Tibial artery (tissue), 4 donors: ENCODE results near the gene CRACR2B.

Experiments
- DNase-seq, 2 donors: peaks; one replicate each; pipeline ENCODE4 v3.0.0-alpha.2; 2019
- H3K27ac ChIP-seq, 2 donors: fragments of 200-600 bp; sonication (generic) in 1 of 2; 1 replicate in 1 of 2; 2 replicates in 1 of 2; pipeline ENCODE4 v1.5.1; 2018 to 2019; ENCODE audit warnings: mild to moderate bottlenecking in 1 of 2
- H3K27me3 ChIP-seq, 2 donors: fragments of 200-600 bp; sonication (generic) in 1 of 2; one replicate each; pipeline versions ENCODE4 v1.5.1 to v1.6.0; 2016 to 2019
- H3K36me3 ChIP-seq, 3 donors: fragments of 200-600 bp; sonication (generic) in 2 of 3; one replicate each; pipeline ENCODE4 v1.5.1; 2016 to 2019; ENCODE audit warnings: mild to moderate bottlenecking in 2 of 3
- H3K4me1 ChIP-seq, 4 donors: fragments of 200-600 bp; sonication (generic) in 2 of 4; 1 replicate in 3 of 4; 2 replicates in 1 of 4; pipeline ENCODE4 v1.5.1; 2016 to 2019
- H3K4me3 ChIP-seq, 2 donors: fragments of 200-600 bp; sonication (generic) in 1 of 2; 1 replicate in 1 of 2; 2 replicates in 1 of 2; pipeline ENCODE4 v1.5.1; 2018 to 2019; ENCODE audit warnings: mild to moderate bottlenecking in 2 of 2
- H3K9me3 ChIP-seq, 3 donors: fragments of 200-600 bp; sonication (generic) in 1 of 3; one replicate each; pipeline ENCODE4 v1.5.1; 2016 to 2019
- CTCF ChIP-seq, 2 experiments: fragments of 200-600 bp in 1 of 2; fragments of 450-650 bp in 1 of 2; IDR thresholded peaks; one replicate each; pipeline ENCODE4 v1.5.1; 2017 to 2019; ENCODE audit warnings: antibody characterized with exemption in 2 of 2, mild to moderate bottlenecking in 1 of 2, moderate library complexity in 1 of 2
- intact Hi-C: fragments of 100-400 bp; cut with DNase I; formaldehyde crosslinking; loops from one replicate; pipeline ENCODE4 v1.15.0; 2023; ENCODE audit warnings: low total_unique reads

Gene CRACR2B

GRCh38 chr11:870418-870817, 42.7 kb downstream of the CRACR2B start:
- TF ChIP-seq CTCF (IDR thresholded peaks at IDR 0.05) = no peak
- H3K36me3 ChIP-seq = peaks cover 0 to 67% (median 23%) of the 10 kb centered on the region in 3 donors
- intact Hi-C loops = no loop called here

GRCh38 chr11:871472-871871, 43.8 kb downstream of the CRACR2B start:
- Histone ChIP-seq H3K36me3 (peaks cover 0 to 66% (median 14%) of the 10 kb centered on the region in 3 donors), H3K9me3 (no peaks in the 10 kb centered on the region), H3K27ac (no peak overlapping the region), H3K4me3 (no peak overlapping the region), H3K27me3 (no peaks in the 10 kb centered on the region), H3K4me1 (no peaks in the 10 kb centered on the region)
- no peak for TF ChIP-seq CTCF (IDR thresholded peaks at IDR 0.05)
- DNase-seq = no peak
- intact Hi-C loops = no loop called here

More at GRCh38 chr11:870418-870817, 42.7 kb downstream of the CRACR2B start:
- H3K27ac ChIP-seq = no peak overlapping the region
- no peak for DNase-seq
- H3K4me1 ChIP-seq = no peaks in the 10 kb centered on the region
- no peak overlapping the region for H3K4me3 ChIP-seq
- no peaks in the 10 kb centered on the region for H3K27me3 ChIP-seq
- no peaks in the 10 kb centered on the region for H3K9me3 ChIP-seq

GRCh38 chr11:872799-873198, 45.1 kb downstream of the CRACR2B start:
- H3K27ac ChIP-seq = no peak overlapping the region
- no peaks in the 10 kb centered on the region for H3K27me3 ChIP-seq
- no peak overlapping the region for H3K4me3 ChIP-seq
- no peak for TF ChIP-seq CTCF (IDR thresholded peaks at IDR 0.05)
- H3K36me3 ChIP-seq = peaks cover 0 to 58% (median 6%) of the 10 kb centered on the region in 3 donors
- DNase-seq = no peak
- no peaks in the 10 kb centered on the region for H3K4me1 ChIP-seq
- intact Hi-C loops = no loop called here
- H3K9me3 ChIP-seq = no peaks in the 10 kb centered on the region

GRCh38 chr11:873706-874105, 46.0 kb downstream of the CRACR2B start:
- Histone ChIP-seq H3K4me3 (no peak overlapping the region), H3K27ac (no peak overlapping the region), H3K27me3 (no peaks in the 10 kb centered on the region), H3K36me3 (peaks cover 0 to 52% (median 6%) of the 10 kb centered on the region in 3 donors), H3K9me3 (no peaks in the 10 kb centered on the region), H3K4me1 (no peaks in the 10 kb centered on the region)
- intact Hi-C loops = no loop called here
- DNase-seq = no peak
- TF ChIP-seq CTCF (IDR thresholded peaks at IDR 0.05) = no peak

- Histone ChIP-seq H3K27me3 (no peaks in the 10 kb centered on the region), H3K27ac (no peak overlapping the region), H3K4me3 (no peak overlapping the region), H3K36me3 (peaks cover 6 to 52% (median 11%) of the 10 kb centered on the region in 3 donors), H3K4me1 (no peaks in the 10 kb centered on the region), H3K9me3 (no peaks in the 10 kb centered on the region)
- no peak for DNase-seq
- intact Hi-C loops = no loop called here
- TF ChIP-seq CTCF (IDR thresholded peaks at IDR 0.05) = no peak
These were observed 47.5 kb downstream of the CRACR2B start for GRCh38 chr11:875203-875602.

GRCh38 chr11:875769-876301, 48.1 kb downstream of the CRACR2B start:
- intact Hi-C loops = no loop called here
- no peak for DNase-seq
- peaks cover 6 to 55% (median 15%) of the 10 kb centered on the region in 3 donors for H3K36me3 ChIP-seq
- no peaks in the 10 kb centered on the region for H3K9me3 ChIP-seq
- no peak overlapping the region for H3K4me3 ChIP-seq
- TF ChIP-seq CTCF (IDR thresholded peaks at IDR 0.05) = no peak
- no peak overlapping the region for H3K27ac ChIP-seq
- H3K4me1 ChIP-seq = no peaks in the 10 kb centered on the region
- no peaks in the 10 kb centered on the region for H3K27me3 ChIP-seq
